ENCODE results near the gene SPOCD1.

- TF ChIP-seq, protein P1, sequence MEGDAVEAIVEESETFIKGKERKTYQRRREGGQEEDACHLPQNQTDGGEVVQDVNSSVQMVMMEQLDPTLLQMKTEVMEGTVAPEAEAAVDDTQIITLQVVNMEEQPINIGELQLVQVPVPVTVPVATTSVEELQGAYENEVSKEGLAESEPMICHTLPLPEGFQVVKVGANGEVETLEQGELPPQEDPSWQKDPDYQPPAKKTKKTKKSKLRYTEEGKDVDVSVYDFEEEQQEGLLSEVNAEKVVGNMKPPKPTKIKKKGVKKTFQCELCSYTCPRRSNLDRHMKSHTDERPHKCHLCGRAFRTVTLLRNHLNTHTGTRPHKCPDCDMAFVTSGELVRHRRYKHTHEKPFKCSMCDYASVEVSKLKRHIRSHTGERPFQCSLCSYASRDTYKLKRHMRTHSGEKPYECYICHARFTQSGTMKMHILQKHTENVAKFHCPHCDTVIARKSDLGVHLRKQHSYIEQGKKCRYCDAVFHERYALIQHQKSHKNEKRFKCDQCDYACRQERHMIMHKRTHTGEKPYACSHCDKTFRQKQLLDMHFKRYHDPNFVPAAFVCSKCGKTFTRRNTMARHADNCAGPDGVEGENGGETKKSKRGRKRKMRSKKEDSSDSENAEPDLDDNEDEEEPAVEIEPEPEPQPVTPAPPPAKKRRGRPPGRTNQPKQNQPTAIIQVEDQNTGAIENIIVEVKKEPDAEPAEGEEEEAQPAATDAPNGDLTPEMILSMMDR (IDR thresholded peaks at IDR 0.05) = no peak
- TF ChIP-seq POLR2A (IDR thresholded peaks at IDR 0.05) = no peak
These were observed 36.9 kb downstream of the SPOCD1 start for GRCh38 chr1:31778763-31779488.

All from adrenal gland (tissue), 5 donors.